Endothelial cell (in vitro differentiated cells): ENCODE measurements around the gene SLC22A14. TPM values are rescaled to one million over a fixed set of nuclear protein-coding genes. Genes with fewer than 3 reads are reported as not detected.
A peak's percentile ranks its signal among the peaks of the same experiment; 100 is the strongest.

Source experiments
- DNase-seq: peaks from one replicate; pipeline ENCODE4 v3.0.0; 2021; ENCODE audit warnings: low spot score
- H3K27ac Mint-ChIP-seq: one replicate; pipeline ENCODE4 v1.8.0; 2021; ENCODE audit warnings: mixed read lengths, inconsistent platforms; ENCODE audit not compliant: unreplicated experiment
- H3K27me3 Mint-ChIP-seq: one replicate; pipeline ENCODE4 v1.8.0; 2021; ENCODE audit warnings: mild to moderate bottlenecking, moderate library complexity, mixed read lengths, inconsistent platforms; ENCODE audit not compliant: unreplicated experiment
- H3K36me3 Mint-ChIP-seq: one replicate; pipeline ENCODE4 v1.8.0; 2021; ENCODE audit warnings: mild to moderate bottlenecking, low read depth, mixed read lengths, inconsistent platforms; ENCODE audit not compliant: unreplicated experiment
- H3K4me1 Mint-ChIP-seq: one replicate; pipeline ENCODE4 v1.8.0; 2021; ENCODE audit warnings: mild to moderate bottlenecking, mixed read lengths, inconsistent platforms; ENCODE audit not compliant: unreplicated experiment
- H3K4me3 Mint-ChIP-seq: one replicate; pipeline ENCODE4 v1.8.0; 2021; ENCODE audit warnings: mild to moderate bottlenecking, mixed read lengths, inconsistent platforms; ENCODE audit not compliant: unreplicated experiment
- H3K9me3 Mint-ChIP-seq: one replicate; pipeline ENCODE4 v1.8.0; 2021; ENCODE audit warnings: mixed read lengths, inconsistent platforms; ENCODE audit not compliant: unreplicated experiment
- total RNA-seq: library from RNA; stranded (reverse); fragmentation: NEBNext Ultra II Directional; extraction: Animal tissue kit (Norgen Biotek cat#: 25700); gene quantifications from one replicate; pipeline ENCODE4 v1.2.1, GENCODE V29; 2021; ENCODE audit not compliant: unreplicated experiment
- TF ChIP-seq, protein P1 (sequence below): fragments of 200-600 bp; sonication (generic); IDR thresholded peaks from one replicate; pipeline ENCODE4 v1.5.0; 2021; ENCODE audit warnings: antibody characterized with exemption; ENCODE audit not compliant: unreplicated experiment

SLC22A14 gene
- total RNA-seq, 1 donor from 2014 or later: 0.36 TPM

DNA sequence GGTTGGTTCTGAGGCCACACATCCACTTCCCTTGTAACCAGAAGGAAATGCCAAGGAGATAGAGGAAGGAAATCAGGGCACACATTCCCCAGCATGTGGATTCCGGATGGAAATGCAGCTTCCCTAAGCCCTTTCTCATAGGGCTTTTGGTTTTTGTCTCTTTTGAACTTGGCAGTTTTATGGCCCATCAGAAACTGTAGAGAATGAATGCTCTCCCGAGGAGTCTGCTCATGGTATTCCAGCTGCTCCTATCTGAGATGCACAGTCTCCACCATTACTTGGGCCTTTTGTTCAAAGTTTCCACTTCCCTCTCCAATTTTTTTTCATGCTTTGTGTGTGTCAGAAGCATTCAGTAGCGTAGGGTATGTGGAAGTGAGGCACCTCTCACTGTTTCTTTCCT is 85.7 kb downstream of the SLC22A14 start:
- no peaks in the 10 kb centered on the region for H3K9me3 Mint-ChIP-seq
- H3K4me3 Mint-ChIP-seq: no peak overlapping the region
- TF ChIP-seq, protein P1, sequence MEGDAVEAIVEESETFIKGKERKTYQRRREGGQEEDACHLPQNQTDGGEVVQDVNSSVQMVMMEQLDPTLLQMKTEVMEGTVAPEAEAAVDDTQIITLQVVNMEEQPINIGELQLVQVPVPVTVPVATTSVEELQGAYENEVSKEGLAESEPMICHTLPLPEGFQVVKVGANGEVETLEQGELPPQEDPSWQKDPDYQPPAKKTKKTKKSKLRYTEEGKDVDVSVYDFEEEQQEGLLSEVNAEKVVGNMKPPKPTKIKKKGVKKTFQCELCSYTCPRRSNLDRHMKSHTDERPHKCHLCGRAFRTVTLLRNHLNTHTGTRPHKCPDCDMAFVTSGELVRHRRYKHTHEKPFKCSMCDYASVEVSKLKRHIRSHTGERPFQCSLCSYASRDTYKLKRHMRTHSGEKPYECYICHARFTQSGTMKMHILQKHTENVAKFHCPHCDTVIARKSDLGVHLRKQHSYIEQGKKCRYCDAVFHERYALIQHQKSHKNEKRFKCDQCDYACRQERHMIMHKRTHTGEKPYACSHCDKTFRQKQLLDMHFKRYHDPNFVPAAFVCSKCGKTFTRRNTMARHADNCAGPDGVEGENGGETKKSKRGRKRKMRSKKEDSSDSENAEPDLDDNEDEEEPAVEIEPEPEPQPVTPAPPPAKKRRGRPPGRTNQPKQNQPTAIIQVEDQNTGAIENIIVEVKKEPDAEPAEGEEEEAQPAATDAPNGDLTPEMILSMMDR: no peak
- peak overlapping the region; percentile 42 for H3K27ac Mint-ChIP-seq
- H3K36me3 Mint-ChIP-seq: peaks cover 23% of the 10 kb centered on the region
- H3K27me3 Mint-ChIP-seq: peaks cover 2% of the 10 kb centered on the region
- DNase-seq: no peak
- peaks cover 27% of the 10 kb centered on the region for H3K4me1 Mint-ChIP-seq

Other genes with a start within 250 kb of the SLC22A14 start
- gene DLEC1, start 243.1 kb upstream of the SLC22A14 start, total RNA-seq: 0.62 TPM
- gene ACAA1, start 145.2 kb upstream of the SLC22A14 start, total RNA-seq: 71.9 TPM
- 51.0 TPM for gene MYD88, start 143.6 kb upstream of the SLC22A14 start, total RNA-seq
- gene OXSR1, start 116.8 kb upstream of the SLC22A14 start, total RNA-seq: 36.0 TPM
- 0.21 TPM for gene SLC22A13, start 16.5 kb upstream of the SLC22A14 start, total RNA-seq
- 2.4 TPM for gene XYLB, start 64.5 kb downstream of the SLC22A14 start, total RNA-seq
- gene ACVR2B, start 171.6 kb downstream of the SLC22A14 start, total RNA-seq: 56.7 TPM
- 18.3 TPM for gene EXOG, start 214.0 kb downstream of the SLC22A14 start, total RNA-seq